GM19372 (cell line): Measurements from ENCODE around the gene PIK3R4.

Source experiments
- ATAC-seq: cut with Tn5 transposase; IDR thresholded peaks from one replicate; pipeline ENCODE4 v1.9.1; 2021; ENCODE audit warnings: mild to moderate bottlenecking, low read depth, moderate library complexity; ENCODE audit not compliant: unreplicated experiment

Gene PIK3R4

DNA sequence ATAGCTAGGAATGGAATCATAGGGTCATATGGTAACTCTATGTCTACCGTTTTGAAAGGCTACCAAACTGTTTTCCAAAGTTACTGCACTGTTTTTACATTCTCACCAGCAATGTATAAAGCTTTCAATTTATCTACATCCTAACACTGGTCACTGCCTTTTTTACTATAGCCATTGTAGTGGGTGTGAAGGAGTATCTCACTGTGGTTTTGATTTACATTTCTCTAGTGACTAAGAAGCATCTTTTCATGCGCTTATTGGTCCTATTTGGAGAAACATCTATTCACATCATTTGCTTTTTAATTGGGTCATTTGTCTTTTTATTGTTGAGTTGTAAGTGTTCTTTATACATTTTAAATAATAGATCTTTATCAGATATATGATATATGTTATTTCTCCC, 53.3 kb downstream of the PIK3R4 start:
- no peak for ATAC-seq

DNA sequence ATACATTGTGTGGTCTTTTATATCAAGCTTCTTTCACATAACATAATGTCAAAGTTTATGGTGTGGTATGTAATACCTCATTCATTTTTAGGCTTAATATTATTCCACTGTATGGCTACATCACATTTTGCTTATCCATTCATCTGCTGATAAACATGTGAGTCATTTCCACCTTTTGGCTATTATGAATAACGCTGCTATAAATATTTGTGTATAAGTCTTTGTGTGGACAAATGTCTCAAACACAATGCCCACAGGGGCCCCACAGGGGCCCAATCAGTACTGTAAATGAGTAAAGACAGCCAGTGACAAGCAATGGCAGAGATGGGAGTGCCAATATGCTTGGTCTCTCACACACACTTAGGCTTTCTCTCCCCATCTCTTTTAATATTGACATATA, 54.2 kb downstream of the PIK3R4 start:
- no peak for ATAC-seq

DNA sequence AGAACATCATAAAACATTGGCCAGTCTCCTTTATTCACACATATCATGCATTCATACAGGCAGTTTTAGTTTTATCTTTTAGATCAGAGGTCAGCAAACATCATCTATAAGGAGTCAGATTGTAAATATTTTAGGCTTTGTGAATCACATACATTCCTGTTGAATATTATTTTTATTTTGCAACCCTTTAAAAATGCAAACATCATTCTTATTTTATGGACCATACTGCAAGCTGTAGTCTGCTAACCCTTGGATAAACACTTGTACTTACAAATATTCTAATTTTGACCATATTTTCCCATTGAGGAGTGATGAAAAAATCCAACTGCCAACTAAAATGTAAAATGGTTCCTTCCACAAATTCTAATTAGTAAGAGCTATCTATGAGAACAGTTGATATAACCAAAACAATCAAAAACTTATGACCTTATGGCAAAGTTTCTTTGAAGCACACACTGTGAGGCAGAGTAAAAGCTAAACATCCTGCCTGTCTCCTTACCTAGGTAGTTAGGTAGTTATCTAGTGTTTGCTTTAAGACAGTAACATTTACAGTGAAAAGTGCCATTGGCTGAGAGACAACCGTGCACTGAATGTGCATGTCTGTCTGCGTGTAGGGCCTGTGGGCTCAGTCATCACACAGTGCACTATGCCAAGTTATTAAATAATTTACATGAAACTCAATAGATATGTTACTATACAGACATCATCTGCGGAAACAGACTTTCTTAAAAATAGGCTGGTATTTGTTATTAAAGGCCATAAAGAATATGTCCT, 57.7 kb downstream of the PIK3R4 start:
- ATAC-seq: no peak

DNA sequence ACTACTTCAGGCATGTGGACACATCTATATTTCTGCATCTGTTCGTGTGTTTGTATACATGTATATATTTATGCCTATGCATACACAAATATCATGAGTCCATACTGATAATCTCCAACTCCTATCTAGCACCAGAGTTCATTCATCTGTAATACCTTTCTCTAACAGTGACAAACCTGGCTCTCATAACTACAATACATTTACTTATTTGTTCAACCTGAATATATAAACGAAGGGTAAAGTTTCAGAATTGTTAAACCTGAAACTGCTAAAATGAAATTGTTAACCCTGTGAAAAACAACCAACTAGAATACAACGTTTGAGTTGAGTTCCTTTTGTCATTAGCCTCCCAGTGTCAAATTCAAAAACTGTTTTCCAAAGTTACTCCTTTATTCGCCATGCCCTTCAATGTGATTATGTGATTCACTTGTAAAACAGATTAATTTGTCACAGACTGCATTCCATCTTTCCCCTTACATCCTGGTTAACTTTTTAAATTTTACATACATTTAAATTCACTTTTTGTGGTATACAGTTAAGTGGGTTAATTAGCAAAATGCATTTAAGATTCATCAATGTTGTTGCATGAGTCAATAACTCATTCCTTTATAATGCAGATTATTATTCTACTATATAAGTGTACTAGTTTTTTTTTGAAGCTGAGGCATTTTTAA, 58.5 kb downstream of the PIK3R4 start:
- ATAC-seq: no peak

DNA sequence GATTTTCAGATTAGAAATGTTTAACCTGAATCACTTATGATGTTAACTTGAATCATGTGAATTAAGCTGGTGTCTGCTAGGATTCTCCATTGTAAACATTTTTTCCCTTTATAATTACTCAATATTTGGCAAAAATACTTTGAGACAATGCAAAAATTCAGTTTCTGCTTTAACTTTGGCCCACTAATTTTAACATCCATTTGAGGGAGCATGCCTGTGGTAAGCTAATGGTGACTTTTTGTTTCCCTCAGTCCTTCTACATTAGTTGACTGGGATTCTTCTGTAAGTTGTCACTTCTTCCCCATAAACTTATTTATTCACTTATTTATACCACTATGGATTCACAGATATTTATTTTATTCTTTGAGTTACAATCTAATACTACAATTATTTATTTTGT, 59.3 kb downstream of the PIK3R4 start:
- ATAC-seq: no peak

DNA sequence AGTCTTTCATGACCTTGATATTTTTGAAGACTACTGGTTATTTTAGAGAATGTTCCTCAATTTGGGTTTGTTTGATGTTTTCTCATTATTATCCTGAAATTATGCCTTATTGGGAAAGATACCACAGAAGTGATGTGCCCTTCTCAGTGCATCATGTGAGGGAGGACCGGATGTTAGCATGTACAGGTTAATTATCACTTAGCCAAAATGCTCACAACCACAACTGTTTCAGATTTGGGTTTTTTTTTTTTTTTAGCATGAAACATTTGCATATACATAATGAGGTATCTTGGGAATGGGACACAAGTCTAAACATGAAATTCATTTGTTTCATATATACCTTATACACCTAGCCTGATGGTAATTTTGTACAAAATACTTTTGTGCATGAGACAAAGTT, 59.8 kb downstream of the PIK3R4 start:
- ATAC-seq: peak; percentile 48

DNA sequence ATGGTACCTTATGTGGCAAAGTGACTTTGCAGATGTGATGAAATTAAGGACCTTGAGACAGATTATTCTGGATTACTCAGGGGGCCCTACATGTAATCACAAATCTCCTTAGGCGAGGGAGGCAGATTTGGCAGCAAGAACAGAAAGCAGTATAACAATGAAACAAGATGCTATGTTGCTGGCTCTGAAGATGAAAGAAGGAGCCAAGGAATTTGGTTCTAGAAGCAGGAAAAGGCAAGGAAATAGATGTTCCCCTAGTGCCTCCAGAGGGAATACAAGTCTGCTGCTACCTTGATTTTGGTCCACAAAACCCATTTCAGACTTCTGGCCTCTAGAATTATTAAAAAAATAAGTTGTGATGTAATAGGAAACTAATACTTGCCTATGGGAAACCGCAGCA, 64.5 kb downstream of the PIK3R4 start:
- no peak for ATAC-seq

DNA sequence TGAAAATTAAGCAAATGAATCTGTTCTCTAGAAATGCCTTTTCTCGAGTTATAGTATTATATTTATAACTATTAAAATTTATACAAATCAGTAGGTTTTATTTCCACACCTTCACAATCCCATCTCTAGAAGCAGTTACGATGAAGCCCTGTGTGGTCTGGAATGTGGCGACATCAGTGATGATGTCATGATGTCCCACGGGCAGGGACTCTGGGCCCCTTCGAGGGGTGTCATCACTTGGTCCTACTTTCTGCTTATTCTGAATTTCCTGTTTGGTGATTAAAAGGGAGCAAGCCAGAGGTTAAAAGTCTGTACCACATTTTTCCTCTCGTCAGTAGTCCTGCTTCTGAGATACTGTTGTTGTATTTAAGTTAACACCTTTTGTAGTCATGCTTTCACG, 67.4 kb downstream of the PIK3R4 start:
- no peak for ATAC-seq

DNA sequence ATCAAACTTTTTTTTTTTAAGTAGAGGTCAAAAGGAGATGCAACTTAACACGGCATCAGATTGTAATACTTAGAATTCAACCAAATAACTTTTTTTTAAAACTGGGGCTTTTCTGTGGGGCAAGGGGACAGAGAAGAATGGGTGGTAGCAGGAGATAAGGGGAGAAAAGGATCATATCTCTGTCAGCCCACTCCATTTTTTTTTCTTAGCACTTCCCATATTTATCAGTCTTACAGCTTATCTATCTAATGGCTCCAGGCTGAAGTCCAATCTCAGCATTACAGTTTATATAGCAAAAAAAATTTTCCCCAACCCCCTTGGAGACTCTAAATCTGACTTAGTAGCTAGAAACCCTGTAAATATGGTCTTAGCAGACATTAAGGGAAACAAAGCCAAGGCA, 69.3 kb downstream of the PIK3R4 start:
- ATAC-seq: no peak

DNA sequence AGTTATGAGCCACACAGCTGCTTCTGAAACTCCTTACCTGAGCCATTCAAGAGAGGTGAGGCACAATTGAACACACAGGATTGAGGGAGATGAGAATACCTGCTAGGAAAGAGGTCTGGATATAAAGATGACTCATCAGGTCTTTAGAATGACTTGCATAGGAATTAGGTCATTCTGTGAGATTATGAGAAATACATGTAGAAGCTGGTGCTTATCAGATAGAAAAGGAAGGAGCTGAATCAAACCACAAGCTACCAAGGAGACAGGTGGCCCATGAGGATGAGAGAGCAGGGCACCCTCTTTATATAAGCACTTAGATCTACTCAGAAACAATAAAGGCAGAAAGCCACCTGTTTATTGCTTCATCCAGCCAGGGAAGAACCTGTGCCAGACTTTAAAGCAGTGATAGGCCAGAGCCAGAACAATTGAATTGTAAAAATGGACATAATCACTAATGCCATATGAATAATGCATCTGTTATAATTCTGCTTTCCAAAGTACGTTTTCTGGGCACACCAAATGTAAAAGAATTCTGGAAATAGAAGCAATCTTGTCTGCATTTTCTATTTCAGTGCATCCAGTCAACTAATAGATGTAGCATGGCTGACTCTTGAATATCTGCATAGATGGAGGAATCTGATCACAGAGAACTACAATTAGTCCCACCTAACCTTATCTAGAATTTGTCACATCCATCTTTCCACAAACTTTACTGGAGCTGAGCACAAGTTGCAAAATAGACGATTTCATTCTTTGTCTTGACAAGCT, 74.9 kb downstream of the PIK3R4 start:
- no peak for ATAC-seq

DNA sequence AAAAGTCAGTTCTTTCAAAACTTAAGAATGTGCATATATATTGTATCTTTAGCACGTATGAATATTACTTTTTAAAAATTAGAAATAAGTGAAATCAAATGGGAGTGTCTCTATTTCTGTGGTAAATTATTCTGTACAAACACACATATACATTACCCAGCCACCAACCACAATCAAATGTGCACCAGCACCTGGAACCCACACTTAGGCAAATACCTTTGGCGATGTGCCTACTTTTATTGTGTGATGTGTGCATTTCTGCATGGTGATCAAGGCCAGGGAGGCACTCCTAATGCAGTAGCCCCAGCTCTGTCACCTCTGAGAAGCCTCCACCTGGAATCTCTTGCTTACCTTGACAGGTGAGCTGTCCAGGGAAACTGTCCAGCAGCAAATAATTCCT, 76.9 kb downstream of the PIK3R4 start:
- no peak for ATAC-seq

DNA sequence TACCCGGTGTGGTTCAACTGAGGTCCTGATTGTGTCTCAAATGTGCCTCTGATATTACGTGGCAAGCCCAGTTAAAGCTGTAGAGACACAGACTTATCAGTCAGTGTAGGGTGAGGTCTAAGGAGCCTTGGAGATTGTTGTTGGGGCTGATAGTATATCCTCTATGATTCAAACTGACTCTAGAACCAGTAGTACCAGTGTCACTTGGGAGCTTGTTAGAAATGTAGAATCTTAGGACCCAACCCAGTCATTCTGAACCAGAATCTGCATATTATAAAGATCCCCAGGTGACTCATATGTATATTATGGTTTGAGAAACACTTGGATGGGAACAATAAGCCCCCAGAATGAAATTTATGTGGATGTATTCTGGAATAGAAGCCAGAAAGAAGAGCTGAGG, 83.5 kb downstream of the PIK3R4 start:
- ATAC-seq: no peak

DNA sequence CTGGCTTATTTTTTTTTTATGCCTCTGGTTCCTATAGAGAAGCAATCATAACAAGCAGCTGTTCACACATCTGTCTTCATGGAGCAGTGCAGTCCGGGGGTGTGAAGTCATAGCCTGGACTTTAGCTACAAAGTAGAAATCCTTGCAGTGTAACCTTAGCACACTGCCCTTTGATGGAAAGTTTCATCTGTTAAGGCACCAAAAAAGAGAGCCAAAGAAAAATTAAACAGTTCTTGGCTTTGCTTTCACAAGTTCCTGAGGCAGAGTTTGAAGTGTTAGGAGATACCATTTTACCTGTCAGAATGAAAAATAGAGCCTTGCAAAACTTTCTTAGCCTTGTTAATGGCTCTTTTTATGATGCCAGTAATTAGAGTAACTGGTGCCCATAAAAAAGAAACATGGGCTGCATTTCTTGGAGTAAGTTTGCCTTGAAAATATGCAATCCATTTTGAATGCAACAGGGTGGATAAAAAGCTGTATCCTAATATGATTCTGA, 84.1 kb downstream of the PIK3R4 start:
- ATAC-seq: no peak

DNA sequence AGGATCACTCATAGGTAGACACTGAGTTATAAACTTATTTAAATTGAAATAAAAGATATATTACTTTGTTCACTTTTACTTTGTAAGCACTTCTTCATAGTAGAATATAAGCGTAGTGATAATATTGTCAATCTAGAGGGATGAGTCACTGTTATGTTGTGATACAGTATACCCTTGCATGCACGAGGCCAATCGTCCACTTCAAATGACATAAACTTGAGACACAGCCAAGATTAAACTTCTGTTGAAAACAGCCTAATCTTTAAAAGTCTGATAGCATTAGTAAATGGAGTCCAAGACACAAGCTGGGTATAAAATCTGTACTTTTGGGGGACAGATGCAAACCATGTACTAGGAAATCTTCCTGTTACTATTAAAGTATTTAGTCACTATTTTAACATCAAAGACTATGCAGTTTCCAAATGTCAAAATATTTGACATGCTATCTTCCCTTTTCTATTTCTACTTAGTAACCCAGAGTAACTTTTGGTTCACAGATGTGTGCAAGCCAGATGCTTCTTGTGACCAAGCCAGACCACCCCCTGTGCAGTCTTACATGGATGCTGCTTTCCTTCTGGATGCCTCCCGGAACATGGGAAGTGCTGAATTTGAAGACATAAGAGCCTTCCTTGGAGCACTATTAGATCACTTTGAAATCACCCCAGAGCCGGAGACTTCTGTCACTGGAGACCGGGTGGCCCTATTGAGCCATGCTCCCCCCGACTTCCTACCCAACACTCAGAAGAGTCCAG, 85.3 kb downstream of the PIK3R4 start:
- ATAC-seq: no peak

DNA sequence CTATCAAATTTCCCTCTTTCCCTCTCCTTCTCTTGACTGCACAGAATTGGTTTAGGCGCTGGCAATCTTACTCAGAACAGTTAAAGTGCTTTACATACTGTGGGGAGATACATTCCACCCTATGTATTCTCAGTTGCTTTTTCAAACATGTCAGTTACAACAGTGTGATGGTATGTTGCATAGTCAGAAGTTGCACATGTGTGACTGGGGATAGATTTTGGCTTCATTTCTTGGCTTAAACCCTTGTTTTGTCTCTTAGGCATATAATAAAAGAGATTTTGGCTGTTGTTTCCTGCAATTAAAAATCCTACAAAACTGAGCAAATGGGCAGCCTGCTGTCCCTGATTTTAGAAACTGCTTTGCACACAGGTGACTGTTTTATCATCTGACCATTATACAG, 86.7 kb downstream of the PIK3R4 start:
- ATAC-seq: no peak

DNA sequence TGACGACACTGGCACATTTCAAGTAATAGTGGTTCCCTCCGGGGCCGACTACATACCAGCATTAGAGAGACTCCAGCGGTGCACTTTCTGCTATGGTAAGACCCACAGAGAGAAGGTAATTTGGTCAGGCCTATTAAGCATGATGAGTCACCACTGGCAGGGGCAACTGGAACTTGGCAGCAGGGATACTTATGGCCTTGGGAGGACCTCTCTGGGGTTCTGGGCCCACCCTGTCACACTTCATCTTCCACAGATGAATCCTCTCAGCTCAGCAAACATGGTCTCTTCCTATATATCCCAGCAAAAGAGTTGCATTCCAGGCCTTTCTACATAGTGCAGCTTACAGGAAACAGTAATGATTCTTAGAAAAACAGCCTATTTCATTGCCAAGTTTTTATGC, 88.0 kb downstream of the PIK3R4 start:
- ATAC-seq: no peak

DNA sequence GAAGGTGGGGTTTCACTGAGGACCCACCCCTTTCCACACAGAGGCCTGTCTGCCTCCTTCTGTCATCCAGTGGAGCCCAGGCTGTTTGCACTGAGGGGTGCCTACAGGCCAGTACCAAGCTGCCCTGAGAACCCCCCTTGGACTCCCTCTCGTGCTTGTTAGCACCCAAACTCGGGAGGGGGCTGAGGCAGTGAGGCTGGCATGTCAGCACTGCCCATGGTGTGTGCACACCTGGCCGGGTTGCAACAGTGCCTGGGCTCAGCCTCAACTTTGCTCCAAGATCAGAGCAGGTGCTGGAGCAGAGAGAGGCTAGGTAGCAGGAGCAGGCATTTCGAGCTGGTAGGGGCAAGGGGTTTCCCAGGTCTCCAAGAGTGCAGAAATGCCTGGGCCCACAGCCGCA, 90.0 kb downstream of the PIK3R4 start:
- no peak for ATAC-seq

DNA sequence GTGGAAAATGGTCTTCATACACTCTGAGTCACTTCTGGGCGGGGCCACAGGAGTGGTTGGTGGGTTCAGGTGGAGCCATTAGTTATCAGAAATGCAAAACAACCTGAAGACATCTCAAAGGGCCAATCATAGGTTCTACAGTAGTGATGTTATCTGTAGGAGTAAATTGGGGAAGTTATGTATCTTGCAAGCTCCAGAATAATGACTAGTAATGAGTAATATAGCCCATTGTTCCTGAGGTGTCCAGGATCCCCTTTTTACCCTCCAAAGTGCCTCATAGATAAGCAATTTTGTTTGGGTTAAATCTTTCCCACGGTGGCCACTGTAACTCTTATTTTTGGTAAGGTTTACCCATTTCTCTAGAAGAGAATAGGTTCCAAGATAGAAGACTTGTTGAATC, 91.7 kb downstream of the PIK3R4 start:
- ATAC-seq: no peak

DNA sequence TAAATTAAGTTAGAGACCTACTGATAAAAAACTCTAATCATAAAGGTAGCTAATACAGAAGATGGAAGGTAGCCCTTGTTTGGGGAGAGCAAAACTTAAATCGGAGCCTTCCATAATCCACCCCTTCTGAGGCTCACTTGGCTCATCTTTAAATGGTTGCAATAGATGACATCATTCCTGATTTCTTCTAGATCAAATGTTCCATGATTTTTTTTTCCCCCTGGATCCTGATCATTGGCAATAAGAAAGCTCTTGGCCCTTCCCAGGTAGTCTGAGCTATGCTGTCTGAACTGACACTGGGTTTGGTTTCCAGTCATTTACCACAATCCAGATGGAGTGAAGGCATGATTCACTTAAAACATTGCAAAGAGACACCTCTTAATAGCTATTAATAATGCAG, 92.5 kb downstream of the PIK3R4 start:
- no peak for ATAC-seq

DNA sequence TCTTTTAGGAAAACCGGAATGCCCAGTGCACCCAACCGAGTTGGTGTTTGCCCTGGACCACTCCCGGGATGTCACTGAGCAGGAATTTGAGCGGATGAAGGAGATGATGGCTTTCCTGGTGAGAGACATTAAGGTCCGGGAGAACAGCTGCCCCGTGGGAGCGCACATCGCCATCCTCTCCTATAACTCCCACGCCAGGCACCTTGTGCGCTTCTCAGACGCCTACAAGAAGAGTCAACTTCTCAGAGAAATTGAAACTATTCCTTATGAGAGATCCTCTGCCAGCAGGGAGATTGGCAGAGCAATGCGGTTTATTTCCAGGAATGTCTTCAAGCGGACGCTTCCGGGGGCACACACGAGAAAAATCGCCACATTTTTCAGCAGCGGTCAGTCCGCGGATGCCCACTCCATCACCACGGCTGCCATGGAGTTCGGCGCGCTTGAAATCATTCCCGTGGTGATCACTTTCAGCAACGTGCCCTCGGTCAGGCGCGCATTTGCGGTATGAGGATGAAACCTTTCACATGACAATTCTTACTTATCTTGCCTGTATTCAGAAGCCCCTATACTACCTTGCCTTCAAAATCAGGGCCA, 97.5 kb downstream of the PIK3R4 start:
- ATAC-seq: no peak
